NCI-H510A (cell line): ENCODE data around the gene ZNF770.
A peak's percentile ranks its signal among the peaks of the same experiment; 100 is the strongest.
"Not testable (repeated sequence)": the region's sequence is repeated elsewhere in the genome, so short reads cannot be mapped to it uniquely, and the experiment has no call there.

Experiments
- DNase-seq: peaks from one replicate; lab custom pipeline; 2025; lab: John Stamatoyannopoulos, UW

The ZNF770 gene

DNA sequence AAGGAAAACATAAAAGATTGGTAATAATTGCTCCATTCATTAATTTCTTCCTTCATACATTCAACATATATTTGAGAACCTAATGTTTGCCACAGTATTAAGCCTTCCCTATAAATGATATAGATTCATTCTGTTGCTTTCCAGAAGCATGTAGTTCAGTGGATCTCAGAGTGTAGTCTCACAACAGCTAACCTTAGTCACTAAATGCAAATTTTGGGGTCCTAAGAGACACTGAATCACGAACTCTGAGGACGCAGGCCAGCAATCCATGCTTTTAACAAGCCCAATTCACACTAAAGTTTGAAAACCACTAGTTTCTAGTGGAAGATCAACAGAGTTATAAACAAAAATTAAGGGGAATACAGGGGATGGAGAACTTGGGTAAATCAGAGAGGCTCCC is 11.3 kb downstream of the ZNF770 start:
- no peak for DNase-seq

DNA sequence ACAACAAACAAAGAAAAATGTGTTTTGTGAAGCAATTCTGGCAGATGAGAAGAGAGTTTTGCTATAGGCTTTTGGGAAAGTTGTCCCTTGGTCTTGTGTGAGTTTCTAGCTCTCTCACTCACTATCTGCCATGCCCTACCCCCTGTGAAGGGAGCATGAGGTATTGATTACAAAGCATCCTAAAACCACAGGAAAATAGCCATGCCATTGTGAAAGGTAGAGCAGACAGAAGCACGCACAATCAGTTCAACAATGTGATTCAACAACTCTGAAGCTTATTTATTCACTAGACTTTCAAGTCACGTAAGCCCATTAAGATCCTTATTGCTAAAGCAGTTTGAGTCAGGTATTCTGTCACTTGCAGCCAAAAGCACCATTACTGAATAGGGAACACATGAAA is 12.0 kb downstream of the ZNF770 start:
- DNase-seq = no peak

DNA sequence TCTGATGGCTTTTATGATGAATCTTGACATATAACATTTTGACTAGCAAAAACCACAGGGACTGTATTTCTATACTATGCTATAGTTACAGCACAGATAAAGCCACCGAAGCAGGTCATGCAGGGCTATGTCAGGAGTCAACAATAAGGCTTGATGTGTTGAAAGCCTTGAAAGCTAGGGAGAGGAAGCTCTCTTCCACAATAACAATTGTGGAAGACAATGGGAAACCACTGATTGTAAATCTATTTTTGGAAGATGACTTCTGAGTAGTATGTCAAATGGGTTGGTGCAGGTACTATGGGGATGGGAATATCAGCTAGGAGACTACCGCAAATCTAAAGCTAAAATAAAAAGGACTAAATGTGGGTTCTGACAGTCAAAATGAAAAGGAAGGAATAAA is 14.6 kb downstream of the ZNF770 start:
- DNase-seq = no peak

DNA sequence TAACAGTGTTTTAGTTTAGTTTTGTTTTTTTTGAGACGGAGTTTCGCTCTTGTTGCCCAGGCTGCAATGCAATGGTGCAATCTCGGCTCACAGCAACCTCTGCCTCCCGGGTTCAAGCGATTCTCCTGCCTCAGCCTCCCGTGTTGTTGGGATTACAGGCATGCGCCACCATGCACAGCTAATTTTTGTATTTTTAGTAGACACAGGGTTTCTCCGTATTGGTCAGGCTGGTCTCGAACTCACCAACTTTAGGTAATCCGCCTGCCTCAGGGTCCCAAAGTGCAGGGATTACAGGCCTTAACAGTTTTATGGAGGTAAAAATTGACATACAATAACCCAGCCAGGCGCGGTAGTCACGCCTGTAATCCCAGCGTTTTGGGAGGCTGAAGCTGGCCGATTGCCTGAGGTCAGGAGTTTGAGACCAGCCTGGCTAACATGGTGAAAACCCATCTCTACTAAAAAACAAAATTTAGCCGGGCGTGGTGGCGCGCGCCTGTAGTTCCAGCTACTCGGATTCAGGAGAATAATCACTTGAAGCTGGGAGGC is 17.9 kb downstream of the ZNF770 start:
- not testable (repeated sequence) for DNase-seq

DNA sequence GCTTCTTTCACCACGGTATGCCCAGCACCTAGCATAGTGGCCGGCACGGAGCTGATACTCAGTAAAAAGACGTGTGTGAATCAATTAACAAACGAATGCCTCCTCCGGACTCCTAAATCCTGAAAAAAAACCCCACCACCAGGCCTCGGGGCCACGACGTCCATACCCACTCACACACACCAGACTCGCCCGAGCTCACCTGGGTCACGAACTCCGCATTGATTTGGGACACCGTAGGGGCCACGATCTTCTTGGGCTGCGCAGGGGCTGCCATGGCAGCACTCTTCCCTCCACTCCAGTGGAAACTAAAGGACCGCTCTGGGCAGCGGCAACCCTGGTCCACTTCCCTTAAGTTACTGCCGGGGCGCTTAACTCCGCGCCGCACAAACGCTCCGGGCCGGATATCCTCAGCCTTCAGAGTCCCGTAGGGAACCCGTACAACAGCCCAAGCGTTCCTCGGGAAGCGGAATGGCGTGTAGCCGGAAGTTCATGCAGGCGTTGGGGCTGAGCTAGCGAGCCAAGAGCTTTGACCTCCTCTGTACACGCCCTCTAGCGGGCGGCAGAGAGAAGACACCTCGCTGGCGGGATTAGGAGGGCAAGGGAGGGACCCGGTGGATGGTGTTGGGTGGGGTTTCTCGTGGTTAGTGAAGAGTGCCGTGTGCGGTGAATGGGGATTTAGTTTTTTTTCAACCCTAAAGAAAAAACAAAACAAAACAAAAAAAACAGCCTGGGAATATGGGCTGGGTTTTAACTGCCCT is 18.6 kb downstream of the ZNF770 start, which contains the start of gene AQR:
AQR (minus strand) TSS at position 403 of the 758 bp plus-strand sequence; CDS start at position 274, 129 bp downstream.
- DNase-seq = peak; percentile 88

DNA sequence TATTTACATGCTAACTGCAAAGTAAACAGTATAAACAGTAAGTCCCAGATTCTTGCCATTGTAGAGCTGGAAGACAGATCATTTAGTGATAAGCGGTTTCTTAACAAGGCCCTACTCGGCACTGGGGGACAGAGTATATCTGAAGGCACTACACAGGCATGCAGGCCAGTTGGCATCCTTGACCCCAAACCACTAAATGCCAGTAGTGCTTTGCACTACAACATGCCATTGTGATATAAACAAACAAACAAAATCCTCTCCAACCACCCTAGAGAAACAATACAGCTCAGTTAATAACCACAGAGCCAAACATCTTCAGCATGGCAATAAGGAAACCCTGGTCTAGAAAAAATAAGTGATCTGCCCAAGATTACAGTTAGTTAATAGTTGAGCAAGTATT is 23.8 kb downstream of the ZNF770 start:
- DNase-seq = no peak

DNA sequence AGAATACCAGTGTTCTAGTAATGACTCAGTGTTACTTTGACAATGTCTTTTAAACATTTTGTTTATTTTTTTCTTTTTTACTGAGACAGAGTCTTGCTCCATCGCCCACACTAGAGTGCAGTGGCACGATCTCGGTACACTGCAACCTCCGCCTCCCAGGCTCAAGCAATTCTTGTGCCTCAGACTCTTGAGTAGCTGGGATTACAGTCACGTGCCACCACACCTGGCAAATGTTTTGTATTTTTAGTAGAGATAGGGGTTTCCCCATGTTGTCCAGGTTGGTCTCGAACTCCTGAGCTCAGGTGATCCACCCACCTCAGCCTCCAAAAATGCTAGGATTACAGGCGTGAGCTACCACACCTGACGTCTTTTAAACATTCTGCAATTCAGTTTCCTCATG is 34.2 kb downstream of the ZNF770 start:
- DNase-seq = no peak

DNA sequence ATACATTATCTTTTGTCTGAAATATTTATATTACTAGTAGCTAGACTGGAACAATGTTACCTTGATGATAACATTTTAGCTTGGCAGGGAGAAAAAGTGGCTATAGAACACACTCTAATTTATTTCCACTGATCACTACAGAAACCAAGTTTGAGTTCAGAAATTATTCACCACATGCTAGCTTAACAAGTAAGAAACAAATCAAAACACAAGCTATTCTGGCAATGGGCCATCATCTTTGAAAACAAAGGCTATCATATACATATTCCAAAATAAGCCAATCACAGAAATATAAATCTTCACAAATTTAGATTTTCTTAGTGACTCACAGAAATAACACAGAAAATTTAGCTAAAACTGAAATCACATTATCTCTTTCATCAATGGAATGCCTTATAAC is 35.6 kb downstream of the ZNF770 start:
- no peak for DNase-seq

DNA sequence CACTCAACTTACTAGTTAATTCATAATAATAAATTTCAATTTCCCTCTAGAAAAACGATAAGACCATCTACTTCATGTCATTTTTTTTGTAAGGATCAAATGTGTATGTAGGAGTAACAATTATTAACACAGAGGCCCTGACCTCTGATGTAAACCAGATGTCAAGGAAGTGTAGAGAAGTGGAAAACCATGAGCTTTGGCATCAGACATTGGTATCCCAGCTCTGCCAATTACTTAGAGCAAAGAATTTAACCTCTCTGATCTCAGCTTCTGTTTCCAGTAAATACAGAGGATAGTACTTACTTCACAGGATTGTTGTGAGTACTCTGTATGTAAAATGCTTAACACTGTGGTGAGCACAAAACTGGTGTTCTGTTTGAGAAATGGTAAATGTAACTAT is 36.1 kb downstream of the ZNF770 start:
- no peak for DNase-seq

DNA sequence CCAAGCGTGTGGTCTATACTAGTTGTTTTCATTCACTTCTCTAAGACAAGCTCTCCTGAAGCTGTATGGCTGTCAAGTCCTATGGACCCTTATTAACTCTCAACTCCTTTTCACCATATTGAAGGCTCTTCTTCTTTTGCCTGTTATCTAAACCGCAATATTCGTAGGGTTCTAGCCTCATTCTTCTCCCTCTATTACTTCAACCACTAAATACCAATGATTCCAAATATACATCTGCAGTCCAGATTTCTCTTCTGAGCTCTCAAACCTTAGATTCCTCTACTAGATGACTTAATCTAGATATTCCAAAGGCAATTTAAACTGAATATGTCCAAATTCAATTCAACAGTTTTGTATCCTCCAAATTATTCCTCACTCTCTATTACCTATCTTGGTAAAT is 43.2 kb downstream of the ZNF770 start:
- no peak for DNase-seq

DNA sequence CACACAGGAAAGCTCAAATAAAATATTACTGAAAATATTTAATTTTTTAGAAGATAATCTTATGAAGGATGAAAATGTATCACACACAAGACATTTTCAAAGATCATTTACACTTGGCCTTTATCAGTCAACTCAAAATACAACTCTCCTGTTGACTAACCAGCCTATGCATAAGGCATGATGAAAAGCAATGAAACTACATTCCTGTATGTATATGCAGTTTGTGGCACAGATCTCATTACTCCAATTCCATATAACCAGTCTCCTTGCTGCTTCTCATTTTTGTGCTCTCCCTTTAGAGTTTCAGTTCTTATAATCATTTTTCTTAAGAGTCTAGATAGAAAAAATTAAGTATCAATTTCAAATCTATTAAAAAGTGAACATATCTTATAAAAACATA is 44.4 kb downstream of the ZNF770 start:
- no peak for DNase-seq

DNA sequence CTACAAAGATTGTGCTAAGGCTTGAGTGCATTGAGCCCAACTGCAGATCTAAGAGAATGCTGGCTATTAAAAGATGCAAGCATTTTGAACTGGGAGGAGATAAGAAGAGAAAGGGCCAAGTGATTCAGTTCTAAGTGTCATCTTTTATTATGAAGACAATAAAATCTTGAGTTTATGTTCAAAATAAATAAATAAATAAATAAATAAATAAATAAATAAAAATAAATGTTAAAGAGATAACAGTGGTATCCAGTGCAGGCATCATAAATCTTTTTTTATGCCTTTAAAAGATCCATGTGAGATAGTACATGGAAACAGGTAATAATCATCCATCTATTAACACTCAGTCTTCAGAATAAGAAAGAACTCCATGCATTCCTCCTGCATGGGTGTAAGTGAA is 44.8 kb downstream of the ZNF770 start:
- DNase-seq = not testable (repeated sequence)

DNA sequence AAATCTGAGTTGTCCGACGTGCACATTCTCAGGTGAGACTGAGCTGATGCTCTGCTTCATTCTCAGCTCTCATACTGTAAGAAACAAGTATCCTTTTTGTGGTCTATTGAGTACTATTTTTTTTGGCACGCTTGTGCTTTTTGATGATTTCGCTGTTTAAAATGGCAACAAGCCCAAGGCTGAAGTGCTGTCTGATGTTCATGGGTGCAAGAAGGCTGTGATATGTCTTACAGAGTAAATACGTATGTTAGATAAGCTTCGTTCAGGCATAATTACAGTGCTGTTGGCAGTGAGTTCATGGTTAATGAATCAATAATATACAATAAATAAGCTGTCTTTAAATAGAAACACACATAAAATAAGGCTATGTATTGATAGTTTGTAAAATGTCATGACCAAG is 45.7 kb downstream of the ZNF770 start:
- DNase-seq = no peak

DNA sequence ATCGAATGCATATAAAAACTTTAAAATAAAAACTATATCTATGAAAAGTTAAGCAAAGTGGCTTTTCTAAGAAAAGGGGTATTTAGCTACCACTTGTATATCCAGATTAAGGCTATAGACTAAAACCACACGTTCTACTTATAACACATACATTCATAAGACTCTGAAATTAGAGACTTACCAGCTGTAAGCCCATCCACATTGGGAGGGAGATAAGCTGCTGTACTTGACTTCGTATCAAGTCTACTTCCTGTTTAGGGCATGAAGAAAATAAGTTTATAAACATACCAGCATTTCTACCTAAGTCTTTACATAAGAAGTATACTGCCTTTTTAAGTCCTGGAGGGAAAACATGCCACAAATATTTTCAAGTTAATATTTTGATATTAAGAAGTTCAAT is 46.3 kb downstream of the ZNF770 start:
- DNase-seq = no peak

DNA sequence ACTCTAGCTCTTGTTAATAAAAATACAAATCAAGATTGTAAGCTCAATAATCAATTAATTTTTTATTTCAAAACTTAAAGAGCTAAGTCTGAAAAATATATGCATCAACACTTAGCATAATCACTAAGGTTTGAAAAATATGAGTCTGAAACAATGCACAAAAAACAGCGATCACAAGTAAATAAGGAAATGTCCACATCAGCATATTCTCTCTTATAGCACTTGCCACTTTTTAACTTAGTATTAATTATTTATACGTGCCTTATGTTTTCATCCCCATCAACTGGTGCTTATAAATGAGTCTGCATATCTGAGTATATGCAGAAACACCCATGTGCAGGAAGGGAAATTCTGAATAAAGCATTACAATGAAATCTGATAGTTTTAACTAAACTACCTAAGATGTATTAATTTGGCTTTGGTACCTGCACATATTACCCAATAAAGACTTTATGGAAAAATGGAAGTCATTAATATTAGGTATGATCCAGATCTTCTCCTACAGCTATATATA is 46.8 kb downstream of the ZNF770 start:
- DNase-seq = no peak

DNA sequence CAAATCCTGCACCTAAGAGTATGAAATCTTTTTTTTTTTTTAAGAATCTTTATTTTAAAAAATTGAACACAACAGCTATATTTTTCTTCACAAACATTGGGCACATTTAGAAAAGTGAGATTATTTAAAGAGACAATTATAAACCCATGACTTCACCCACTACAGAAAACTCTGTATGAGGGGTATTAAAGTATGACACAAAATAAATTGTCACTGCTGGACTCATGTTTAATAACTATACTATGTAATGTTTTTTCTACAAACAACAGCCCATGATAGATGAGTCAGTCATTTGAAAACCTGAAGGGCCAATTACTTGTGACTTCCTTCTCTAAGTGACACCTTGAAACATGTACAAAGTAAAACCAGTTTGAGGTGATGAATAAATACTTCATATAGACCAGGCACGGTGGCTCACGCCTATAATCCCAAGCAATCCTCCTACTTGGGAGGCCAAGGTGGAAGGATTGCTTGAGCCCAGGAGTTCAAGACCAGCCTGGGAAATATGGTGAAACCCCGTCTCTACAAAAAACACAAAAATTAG is 54.6 kb downstream of the ZNF770 start:
- no peak for DNase-seq

DNA sequence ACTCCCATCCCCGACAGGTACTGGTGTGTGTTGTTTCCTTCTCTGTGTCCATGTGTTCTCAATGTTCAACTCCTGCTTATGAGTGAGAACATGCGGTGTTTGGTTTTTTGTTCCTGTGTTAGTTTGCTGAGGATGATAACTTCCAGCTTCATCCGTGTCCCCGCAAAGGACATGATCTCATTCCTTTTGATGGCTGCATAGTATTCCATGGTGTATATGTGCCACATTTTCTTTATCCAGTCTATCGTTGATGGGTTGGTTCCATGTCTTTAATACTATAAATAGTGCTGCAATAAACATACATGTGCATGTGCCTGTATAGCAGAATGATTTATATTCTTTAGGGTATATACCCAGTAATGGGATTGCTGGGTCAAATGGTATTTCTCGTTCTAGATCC is 59.7 kb downstream of the ZNF770 start:
- DNase-seq = not testable (repeated sequence)
